Glomerular visceral epithelial cell (primary cell): ENCODE data around the gene KMT2B.

Experiments
- DNase-seq: peaks from one replicate; pipeline ENCODE4 v3.0.0-alpha.2; 2016; ENCODE audit errors: extremely low spot score

Gene KMT2B

DNA sequence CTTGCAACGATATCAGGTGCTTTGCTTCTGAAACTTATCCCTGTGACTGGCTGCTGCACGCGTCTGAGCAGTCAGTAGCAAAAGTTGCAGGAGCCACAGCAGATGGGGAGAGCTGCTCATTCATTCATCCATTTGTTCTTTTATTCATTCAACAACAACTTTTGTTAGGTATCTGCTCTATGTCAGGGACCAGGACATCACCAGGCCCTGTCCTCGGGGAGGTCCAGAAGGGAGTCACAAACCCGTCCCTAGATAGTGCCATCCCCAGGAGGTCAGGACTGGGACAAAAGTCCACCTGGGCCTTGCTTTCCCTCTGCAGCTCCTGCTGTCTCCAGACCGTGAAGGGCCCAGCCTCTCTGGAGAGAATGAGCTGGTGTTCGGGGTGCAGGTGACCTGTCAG is 60.2 kb downstream of the KMT2B start:
- DNase-seq: no peak

DNA sequence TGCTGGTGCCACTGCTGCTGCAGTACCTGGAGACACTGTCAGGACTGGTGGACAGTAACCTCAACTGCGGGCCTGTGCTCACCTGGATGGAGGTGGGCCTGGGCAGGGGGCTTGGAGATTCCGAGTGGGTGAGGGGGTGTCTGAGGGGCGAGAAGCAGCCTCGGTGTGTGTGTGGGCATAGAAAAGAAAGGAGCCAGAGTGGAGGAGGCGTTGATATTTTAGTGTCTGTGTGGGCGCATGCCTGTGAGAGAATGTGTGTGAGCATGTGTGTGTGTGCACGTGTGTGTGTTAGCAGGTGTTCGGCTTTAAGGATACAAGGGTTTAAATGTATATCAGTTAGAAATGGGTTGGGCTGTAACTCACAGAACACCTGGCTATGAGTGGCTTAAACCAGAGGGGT is 61.2 kb downstream of the KMT2B start:
- DNase-seq: no peak

DNA sequence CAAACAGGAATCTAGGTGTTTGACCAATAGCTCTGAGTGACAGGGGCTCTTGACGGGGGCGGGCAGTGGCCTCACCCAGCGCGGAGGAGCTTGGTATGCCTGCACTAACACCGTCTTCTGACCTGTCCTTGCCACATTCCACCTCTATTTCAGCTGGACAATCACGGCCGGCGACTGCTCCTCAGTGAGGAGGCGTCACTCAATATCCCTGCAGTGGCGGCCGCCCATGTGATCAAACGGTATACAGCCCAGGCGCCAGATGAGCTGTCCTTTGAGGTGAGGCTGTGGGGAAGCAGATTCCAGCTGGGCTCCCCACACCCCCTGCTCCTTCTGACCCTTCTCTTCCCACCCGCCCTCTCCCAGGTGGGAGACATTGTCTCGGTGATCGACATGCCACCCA is 62.3 kb downstream of the KMT2B start:
- no peak for DNase-seq

DNA sequence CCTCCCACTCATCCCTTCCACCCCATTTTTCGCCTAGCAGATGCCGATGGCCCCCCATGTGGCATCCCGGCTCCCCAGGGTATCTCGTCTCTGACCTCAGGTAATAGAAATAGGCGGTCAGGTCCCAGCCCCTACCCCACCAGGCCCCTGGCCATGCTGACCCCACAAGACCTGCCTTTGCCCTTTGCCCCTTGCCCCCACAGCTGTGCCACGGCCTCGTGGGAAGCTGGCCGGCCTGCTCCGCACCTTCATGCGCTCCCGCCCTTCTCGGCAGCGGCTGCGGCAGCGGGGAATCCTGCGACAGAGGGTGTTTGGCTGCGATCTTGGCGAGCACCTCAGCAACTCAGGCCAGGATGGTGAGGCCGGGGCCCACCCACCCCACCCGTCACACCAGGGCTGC is 62.9 kb downstream of the KMT2B start:
- no peak for DNase-seq

DNA sequence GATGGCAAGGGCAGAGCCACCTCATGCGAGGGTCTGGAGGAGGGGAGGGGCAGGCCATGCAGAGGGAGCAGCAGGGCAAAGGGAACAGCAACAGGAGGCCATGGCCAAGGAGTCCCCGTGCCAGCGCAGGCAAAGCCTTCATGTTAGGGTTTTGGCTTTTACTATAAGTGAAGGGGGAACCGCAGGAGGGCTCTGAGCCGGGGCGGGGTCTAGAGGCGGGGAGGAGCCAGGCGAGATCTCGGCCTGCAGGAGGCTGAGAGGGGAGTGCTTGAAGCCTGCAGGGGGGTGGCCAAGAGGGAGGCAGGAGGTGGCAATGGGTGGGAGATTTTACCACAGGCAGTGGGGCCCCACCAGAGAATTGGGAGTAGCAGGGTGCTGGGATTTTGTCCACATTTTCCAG is 63.8 kb downstream of the KMT2B start:
- DNase-seq: no peak

DNA sequence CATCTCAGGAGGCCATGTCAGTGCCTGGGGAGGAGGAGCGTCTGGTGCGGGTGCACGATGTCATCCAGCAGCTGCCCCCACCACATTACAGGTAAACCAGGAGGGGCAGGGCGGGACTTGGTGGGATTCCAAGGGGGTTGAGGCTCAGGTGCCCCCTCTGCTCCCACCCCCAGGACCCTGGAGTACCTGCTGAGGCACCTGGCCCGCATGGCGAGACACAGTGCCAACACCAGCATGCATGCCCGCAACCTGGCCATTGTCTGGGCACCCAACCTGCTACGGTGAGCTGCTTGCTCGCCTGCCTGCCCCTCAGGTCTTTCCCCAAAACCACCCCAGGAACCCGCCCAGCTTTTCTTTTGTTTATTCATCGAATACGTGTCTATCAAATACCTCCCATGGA is 64.8 kb downstream of the KMT2B start:
- DNase-seq: no peak

DNA sequence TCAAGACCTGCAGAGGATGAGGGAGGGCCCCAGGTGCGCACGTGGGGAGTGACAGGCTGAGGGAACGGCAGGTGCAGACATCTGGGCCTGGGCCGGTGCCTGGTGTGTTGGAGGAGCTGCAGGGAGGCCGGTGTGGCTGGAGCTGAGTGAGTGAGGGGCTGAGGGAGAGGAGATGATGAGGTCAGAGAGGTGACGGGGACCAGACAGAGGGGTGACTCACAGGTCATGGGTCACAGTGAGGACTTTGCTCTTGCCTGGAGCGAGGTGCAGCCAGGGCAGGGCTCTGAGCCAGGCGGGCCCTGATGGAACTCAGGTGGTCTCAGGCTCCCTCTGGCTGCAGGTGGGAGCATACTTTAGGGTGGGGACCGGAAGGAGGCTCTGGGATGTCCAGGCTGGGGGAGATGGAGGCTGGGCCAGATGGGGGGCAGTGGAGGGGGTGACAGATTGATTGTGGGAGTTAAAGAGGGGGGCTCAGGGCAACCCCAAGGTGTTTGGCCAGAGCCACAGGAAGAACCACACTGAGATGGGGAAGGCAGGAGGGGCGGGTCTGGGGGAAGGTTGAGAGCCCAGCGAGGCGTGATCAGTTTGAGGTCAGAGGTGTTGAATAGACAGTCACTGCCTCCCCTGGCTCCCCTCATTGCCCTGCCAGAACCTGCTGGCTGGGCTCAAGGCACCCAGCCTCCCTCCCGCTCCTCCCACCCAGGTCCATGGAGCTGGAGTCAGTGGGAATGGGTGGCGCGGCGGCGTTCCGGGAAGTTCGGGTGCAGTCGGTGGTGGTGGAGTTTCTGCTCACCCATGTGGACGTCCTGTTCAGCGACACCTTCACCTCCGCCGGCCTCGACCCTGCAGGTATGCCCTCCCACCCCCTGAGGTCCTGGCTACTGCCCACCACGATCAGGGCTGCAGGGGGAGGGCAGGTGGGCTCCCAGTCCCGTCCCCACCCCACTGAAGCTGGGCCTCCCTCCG is 65.9 kb downstream of the KMT2B start:
- DNase-seq: no peak

DNA sequence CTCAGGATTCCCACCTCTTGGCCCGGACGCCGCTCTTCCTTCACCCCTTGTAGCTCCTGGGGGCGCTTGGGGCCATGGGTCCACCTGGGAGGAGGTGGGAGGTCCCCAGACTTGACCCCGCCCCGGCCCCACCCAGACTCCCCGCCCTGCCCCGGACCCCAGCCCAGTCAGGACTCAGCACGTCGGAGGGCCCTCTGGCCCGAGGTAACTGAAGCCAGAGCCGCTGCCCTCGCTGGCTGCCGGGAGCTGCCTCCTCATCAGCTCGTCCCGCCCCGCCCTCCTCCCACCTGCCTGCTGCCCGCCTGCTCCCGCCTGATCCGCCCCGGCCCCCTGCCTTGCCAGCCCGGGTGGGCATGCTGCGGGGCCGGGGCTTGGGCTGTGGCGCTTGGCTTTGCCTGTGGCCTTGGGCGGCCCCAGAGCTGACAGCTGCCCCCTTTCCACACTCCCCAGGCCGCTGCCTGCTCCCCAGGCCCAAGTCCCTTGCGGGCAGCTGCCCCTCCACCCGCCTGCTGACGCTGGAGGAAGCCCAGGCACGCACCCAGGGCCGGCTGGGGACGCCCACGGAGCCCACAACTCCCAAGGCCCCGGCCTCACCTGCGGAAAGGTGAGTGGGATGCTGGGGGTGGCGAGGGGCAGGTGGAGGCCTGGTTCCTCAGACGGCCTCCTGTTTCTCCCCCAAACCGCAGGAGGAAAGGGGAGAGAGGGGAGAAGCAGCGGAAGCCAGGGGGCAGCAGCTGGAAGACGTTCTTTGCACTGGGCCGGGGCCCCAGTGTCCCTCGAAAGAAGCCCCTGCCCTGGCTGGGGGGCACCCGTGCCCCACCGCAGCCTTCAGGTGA is 66.9 kb downstream of the KMT2B start:
- DNase-seq: no peak

DNA sequence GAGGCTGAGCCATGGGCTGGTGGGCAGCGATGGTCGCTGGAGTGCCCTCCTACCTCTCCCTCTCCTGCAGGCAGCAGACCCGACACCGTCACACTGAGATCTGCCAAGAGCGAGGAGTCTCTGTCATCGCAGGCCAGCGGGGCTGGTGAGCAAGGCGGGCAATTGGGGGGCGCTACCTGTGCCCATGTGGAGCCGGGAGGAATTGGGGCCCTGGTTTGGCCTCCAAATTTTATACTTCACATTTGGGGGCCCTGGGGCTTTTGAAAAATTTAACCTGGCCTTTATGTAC is 67.5 kb downstream of the KMT2B start:
- DNase-seq: no peak

DNA sequence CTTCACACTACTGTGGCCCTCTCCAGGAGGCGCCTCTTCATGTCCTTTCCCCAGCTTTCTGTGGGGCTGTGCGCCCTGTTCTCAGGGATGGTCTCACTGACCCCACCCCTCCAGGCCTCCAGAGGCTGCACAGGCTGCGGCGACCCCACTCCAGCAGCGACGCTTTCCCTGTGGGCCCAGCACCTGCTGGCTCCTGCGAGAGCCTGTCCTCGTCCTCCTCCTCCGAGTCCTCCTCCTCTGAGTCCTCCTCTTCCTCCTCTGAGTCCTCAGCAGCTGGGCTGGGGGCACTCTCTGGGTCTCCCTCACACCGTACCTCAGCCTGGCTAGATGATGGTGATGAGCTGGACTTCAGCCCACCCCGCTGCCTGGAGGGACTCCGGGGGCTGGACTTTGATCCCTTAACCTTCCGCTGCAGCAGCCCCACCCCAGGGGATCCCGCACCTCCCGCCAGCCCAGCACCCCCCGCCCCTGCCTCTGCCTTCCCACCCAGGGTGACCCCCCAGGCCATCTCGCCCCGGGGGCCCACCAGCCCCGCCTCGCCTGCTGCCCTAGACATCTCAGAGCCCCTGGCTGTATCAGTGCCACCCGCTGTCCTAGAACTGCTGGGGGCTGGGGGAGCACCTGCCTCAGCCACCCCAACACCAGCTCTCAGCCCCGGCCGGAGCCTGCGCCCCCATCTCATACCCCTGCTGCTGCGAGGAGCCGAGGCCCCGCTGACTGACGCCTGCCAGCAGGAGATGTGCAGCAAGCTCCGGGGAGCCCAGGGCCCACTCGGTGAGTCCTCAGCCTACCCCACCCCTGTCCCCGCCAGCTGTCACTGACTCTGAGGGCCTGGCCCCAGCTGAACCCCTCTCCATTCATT is 68.7 kb downstream of the KMT2B start:
- DNase-seq: no peak

DNA sequence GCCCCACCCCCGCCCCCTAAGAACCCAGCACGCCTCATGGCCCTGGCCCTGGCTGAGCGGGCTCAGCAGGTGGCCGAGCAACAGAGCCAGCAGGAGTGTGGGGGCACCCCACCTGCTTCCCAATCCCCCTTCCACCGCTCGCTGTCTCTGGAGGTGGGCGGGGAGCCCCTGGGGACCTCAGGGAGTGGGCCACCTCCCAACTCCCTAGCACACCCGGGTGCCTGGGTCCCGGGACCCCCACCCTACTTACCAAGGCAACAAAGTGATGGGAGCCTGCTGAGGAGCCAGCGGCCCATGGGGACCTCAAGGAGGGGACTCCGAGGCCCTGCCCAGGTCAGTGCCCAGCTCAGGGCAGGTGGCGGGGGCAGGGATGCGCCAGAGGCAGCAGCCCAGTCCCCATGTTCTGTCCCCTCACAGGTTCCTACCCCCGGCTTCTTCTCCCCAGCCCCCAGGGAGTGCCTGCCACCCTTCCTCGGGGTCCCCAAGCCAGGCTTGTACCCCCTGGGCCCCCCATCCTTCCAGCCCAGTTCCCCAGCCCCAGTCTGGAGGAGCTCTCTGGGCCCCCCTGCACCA is 69.5 kb downstream of the KMT2B start:
- no peak for DNase-seq
